ENCODE measurements around the gene CDC42EP5.

DNA sequence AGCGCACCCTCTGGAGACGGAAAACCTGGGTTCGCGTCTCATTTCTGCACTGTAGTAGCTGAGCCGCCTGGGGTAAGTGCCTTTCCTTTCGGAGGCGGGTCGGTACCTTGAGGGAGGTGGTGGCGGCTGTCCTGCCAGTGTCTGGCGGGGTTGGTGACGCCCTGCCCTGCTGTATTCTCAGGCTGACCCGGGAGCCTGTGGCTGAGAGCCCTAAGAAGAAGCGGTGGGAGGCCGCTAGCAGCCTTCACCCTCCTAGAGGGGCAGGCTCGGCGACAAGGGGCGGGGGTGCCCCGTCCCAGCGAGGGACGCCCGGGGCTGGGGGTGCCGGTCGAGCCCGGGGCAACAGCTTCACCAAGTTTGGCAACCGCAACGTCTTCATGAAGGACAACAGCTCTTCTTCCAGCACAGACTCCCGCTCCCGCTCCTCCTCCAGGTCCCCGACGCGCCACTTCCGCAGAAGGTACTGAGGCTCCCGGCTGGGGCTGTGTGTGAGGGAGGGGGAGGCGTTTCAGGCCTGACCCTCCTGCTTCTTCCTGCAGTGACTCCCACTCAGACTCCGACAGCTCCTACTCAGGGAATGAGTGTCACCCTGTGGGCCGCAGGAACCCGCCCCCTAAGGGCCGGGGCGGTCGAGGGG, 17.2 kb downstream of the CDC42EP5 start:
- TF ChIP-seq, protein P1, sequence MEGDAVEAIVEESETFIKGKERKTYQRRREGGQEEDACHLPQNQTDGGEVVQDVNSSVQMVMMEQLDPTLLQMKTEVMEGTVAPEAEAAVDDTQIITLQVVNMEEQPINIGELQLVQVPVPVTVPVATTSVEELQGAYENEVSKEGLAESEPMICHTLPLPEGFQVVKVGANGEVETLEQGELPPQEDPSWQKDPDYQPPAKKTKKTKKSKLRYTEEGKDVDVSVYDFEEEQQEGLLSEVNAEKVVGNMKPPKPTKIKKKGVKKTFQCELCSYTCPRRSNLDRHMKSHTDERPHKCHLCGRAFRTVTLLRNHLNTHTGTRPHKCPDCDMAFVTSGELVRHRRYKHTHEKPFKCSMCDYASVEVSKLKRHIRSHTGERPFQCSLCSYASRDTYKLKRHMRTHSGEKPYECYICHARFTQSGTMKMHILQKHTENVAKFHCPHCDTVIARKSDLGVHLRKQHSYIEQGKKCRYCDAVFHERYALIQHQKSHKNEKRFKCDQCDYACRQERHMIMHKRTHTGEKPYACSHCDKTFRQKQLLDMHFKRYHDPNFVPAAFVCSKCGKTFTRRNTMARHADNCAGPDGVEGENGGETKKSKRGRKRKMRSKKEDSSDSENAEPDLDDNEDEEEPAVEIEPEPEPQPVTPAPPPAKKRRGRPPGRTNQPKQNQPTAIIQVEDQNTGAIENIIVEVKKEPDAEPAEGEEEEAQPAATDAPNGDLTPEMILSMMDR (conservative IDR thresholded peaks at IDR 0.05; ENCODE audit: low read length): no peak
- TF ChIP-seq EZH2phosphoT487 (IDR thresholded peaks at IDR 0.05; ENCODE audit: borderline replicate concordance, low read depth, low read length): no peak

All from OCI-LY7 (cell line).